Measurements from ENCODE around the gene SAMD9L.
"Not testable (repeated sequence)": the region's sequence is repeated elsewhere in the genome, so short reads cannot be mapped to it uniquely, and the experiment has no call there.

The SAMD9L gene

GRCh38 chr7:93145354-93145753 is 2.8 kb downstream of the SAMD9L start:
- DNase-seq: no peak

GRCh38 chr7:93142127-93142526 is 6.1 kb downstream of the SAMD9L start:
- DNase-seq: no peak

- DNase-seq: no peak
These were observed 7.5 kb downstream of the SAMD9L start for GRCh38 chr7:93140582-93141191.

- DNase-seq: no peak
These were observed 9.6 kb downstream of the SAMD9L start for GRCh38 chr7:93138576-93138975.

- DNase-seq: no peak
These were observed 15.2 kb downstream of the SAMD9L start for GRCh38 chr7:93133005-93133404.

GRCh38 chr7:93132216-93132615 is 16.0 kb downstream of the SAMD9L start:
- DNase-seq: no peak

GRCh38 chr7:93126954-93127353 is 21.2 kb downstream of the SAMD9L start:
- not testable (repeated sequence) for DNase-seq

- DNase-seq: not testable (repeated sequence)
These were observed 24.7 kb downstream of the SAMD9L start for GRCh38 chr7:93123532-93123931.

- no peak for DNase-seq
These were observed 27.3 kb downstream of the SAMD9L start for GRCh38 chr7:93120592-93121549.

GRCh38 chr7:93119191-93119905 is 28.8 kb downstream of the SAMD9L start:
- no peak for DNase-seq

GRCh38 chr7:93117852-93118530 is 30.2 kb downstream of the SAMD9L start, which contains the start of gene SAMD9:
TSS of gene SAMD9 (minus strand) at chr7:93117979. CDS start at chr7:93106097, 11,882 bp downstream.
- peak; percentile 89 for DNase-seq

GRCh38 chr7:93117327-93117726 is 30.9 kb downstream of the SAMD9L start:
- no peak for DNase-seq

- no peak for DNase-seq
These were observed 32.4 kb downstream of the SAMD9L start for GRCh38 chr7:93115796-93116195.

- DNase-seq: no peak
These were observed 40.2 kb downstream of the SAMD9L start for GRCh38 chr7:93108003-93108402.

- DNase-seq: no peak
These were observed 50.8 kb downstream of the SAMD9L start for GRCh38 chr7:93097388-93097787.

GRCh38 chr7:93092757-93093370 is 55.3 kb downstream of the SAMD9L start:
- no peak for DNase-seq
